ENCODE data around the gene FXN. TPM values are rescaled to one million over a fixed set of nuclear protein-coding genes. Genes with fewer than 3 reads are reported as not detected.

The FXN gene
- polyA plus RNA-seq, 3 donors = 9.1 to 27.3 (median 15.9) TPM

- peak; percentile 8 to 27 (median 15) for DNase-seq
- Histone ChIP-seq H3K4me3 (replicated peaks in 1 of 3; ENCODE audit: low read depth in 2 of 3, low read length in 3 of 3) (peak overlapping the region; percentile 68 to 96 (median 84)), H3K4me2 (replicated peaks; ENCODE audit: extremely low read depth, low read length, poor library complexity, severe bottlenecking) (peak overlapping the region; percentile 92), H2AFZ (ENCODE audit: insufficient read depth, low read depth, low read length, poor library complexity, severe bottlenecking) (peak overlapping the region; percentile 92), H3K27ac (ENCODE audit: low read depth in 1 of 2, low read length in 2 of 2) (peak overlapping the region; percentile 79 to 86), H3K36me3 (replicated peaks in 1 of 2; ENCODE audit: control insufficient read depth in 1 of 2, insufficient read depth in 2 of 2, low read length in 2 of 2) (no peaks in the 10 kb centered on the region), H3K79me2 (ENCODE audit: insufficient read depth, low read length) (peaks cover 32% of the 10 kb centered on the region), H3K4me1 (ENCODE audit: control insufficient read depth in 1 of 2, insufficient read depth in 2 of 2, low read length in 2 of 2) (peaks cover 11 to 15% of the 10 kb centered on the region in 2 donors), H3K9me3 (replicated peaks in 1 of 2; ENCODE audit: control insufficient read depth in 1 of 2, insufficient read depth in 1 of 2, low read length in 2 of 2) (no peaks in the 10 kb centered on the region), H4K20me1 (ENCODE audit: insufficient read depth, low read length) (no peaks in the 10 kb centered on the region), H3K27me3 (ENCODE audit: control insufficient read depth in 2 of 2, insufficient read depth in 2 of 2, low read length in 2 of 2) (no peaks in the 10 kb centered on the region), H3K9ac (ENCODE audit: insufficient read depth, low read length, poor library complexity, severe bottlenecking) (peak overlapping the region; percentile 74)
- peaks cover 0 to 1% (median 0%) of the 10 kb centered on the region in 3 donors for H3K27me3 Mint-ChIP-seq (ENCODE audit: low read depth in 3 of 3)
- H3K4me3 Mint-ChIP-seq = peak overlapping the region; percentile 97 to 98
- peak overlapping the region; percentile 88 to 96 (median 92) for H3K27ac Mint-ChIP-seq
- TF ChIP-seq CTCF (IDR thresholded peaks at IDR 0.05) = no peak
- intact Hi-C loops (cut with micrococcal nuclease) = no loop called here
- whole genome bisulfite sequencing (ENCODE audit: insufficient coverage) = 0% methylated on average over 6 of the region's 14 CpGs
- H3K4me1 Mint-ChIP-seq = peaks cover 15% of the 10 kb centered on the region
- H3K9me3 Mint-ChIP-seq = peaks cover 0 to 4% (median 0%) of the 10 kb centered on the region in 7 donors
- H3K36me3 Mint-ChIP-seq = peaks cover 0 to 2% of the 10 kb centered on the region in 2 donors
These were observed 757 bp downstream of the FXN start for GRCh38 chr9:69036309-69036708.

GRCh38 chr9:69036799-69037198, 1.2 kb downstream of the FXN start:
- intact Hi-C loops (cut with micrococcal nuclease) = no loop called here

More at GRCh38 chr9:69036799-69037198, 1.2 kb downstream of the FXN start:
- Mint-ChIP-seq H3K4me1 (peaks cover 13% of the 10 kb centered on the region), H3K36me3 (peaks cover 2 to 3% of the 10 kb centered on the region in 2 donors), H3K9me3 (peaks cover 0 to 4% (median 0%) of the 10 kb centered on the region in 7 donors), H3K27ac (peak overlapping the region in 6 of 7 donors; percentile 52 to 93 (median 90)), H3K27me3 (ENCODE audit: low read depth in 3 of 3) (peaks cover 0 to 1% (median 0%) of the 10 kb centered on the region in 3 donors), H3K4me3 (peak overlapping the region; percentile 97 to 98)
- Histone ChIP-seq H3K9me3 (replicated peaks in 1 of 2; ENCODE audit: control insufficient read depth in 1 of 2, insufficient read depth in 1 of 2, low read length in 2 of 2) (no peaks in the 10 kb centered on the region), H3K9ac (ENCODE audit: insufficient read depth, low read length, poor library complexity, severe bottlenecking) (peak overlapping the region; percentile 74), H4K20me1 (ENCODE audit: insufficient read depth, low read length) (no peaks in the 10 kb centered on the region), H3K4me3 (replicated peaks in 1 of 3; ENCODE audit: low read depth in 2 of 3, low read length in 3 of 3) (peak overlapping the region; percentile 68 to 96 (median 84)), H3K36me3 (replicated peaks in 1 of 2; ENCODE audit: control insufficient read depth in 1 of 2, insufficient read depth in 2 of 2, low read length in 2 of 2) (no peaks in the 10 kb centered on the region), H3K4me1 (ENCODE audit: control insufficient read depth in 1 of 2, insufficient read depth in 2 of 2, low read length in 2 of 2) (peaks cover 11 to 15% of the 10 kb centered on the region in 2 donors), H3K79me2 (ENCODE audit: insufficient read depth, low read length) (peaks cover 37% of the 10 kb centered on the region), H3K4me2 (replicated peaks; ENCODE audit: extremely low read depth, low read length, poor library complexity, severe bottlenecking) (peak overlapping the region; percentile 92), H3K27me3 (ENCODE audit: control insufficient read depth in 2 of 2, insufficient read depth in 2 of 2, low read length in 2 of 2) (no peaks in the 10 kb centered on the region), H2AFZ (ENCODE audit: insufficient read depth, low read depth, low read length, poor library complexity, severe bottlenecking) (peak overlapping the region; percentile 92), H3K27ac (ENCODE audit: low read depth in 1 of 2, low read length in 2 of 2) (peak overlapping the region; percentile 79 to 86)
- no peak for DNase-seq
- no peak for TF ChIP-seq CTCF (IDR thresholded peaks at IDR 0.05)
- 59% methylated on average over 9 of the region's 10 CpGs for WGBS (ENCODE audit: insufficient coverage)
